Activated naive CD4-positive, alpha-beta T cell treated with Interleukin-2 at 50 U/mL for 16 hours (primary cell): ENCODE results near the gene GRIP2.

Source experiments
- DNase-seq: peaks from one replicate; pipeline ENCODE4 v3.0.0-alpha.2; 2020

GRIP2 gene

GRCh38 chr3:14505001-14505802 lies 34.9 kb downstream of the GRIP2 start:
- no peak for DNase-seq

GRCh38 chr3:14503706-14504065 lies 36.5 kb downstream of the GRIP2 start:
- DNase-seq = no peak

GRCh38 chr3:14503033-14503705 lies 37.0 kb downstream of the GRIP2 start:
- no peak for DNase-seq

DNA sequence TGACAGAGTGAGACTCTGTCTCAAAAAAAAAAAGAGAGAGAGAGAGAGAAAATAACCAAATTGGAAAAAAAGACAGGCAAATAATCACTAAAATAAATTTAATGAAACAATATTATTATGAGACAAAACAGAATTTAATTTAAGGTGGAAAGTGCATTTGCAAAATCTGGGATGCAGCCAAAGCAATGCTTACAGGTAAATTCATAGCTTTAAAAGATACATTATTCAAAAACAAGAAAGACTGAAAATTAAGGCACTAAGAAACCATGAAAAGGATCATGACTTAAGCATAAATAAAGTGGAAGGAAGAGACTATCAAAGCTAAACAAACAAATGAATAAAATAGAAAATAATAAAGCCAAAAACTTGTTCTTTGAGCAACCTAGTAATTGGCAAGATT lies 37.7 kb downstream of the GRIP2 start:
- no peak for DNase-seq

DNA sequence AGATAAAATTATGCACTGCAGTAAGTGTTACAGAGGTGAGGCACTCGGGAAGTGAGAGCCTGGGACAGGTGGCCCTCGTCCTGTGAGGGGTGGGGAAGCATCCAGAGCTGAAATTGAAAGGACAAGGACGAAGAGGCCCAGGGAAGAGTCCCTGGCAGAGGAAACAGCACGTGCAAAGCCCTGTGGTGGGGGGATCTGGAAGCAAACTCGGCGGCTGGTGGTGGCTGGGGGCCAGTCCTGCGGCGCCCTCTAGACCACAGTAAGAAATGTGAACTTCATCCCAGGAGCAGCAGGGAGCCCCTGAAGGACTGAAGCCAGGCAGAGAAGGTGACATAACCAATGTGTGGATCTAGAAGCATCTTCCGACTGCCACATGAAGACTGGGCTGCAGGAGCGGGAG lies 42.8 kb downstream of the GRIP2 start:
- DNase-seq = no peak

- no peak for DNase-seq
Measured at GRCh38 chr3:14496351-14496750, 43.8 kb downstream of the GRIP2 start.

GRCh38 chr3:14494973-14495300 lies 45.2 kb downstream of the GRIP2 start:
- no peak for DNase-seq

DNA sequence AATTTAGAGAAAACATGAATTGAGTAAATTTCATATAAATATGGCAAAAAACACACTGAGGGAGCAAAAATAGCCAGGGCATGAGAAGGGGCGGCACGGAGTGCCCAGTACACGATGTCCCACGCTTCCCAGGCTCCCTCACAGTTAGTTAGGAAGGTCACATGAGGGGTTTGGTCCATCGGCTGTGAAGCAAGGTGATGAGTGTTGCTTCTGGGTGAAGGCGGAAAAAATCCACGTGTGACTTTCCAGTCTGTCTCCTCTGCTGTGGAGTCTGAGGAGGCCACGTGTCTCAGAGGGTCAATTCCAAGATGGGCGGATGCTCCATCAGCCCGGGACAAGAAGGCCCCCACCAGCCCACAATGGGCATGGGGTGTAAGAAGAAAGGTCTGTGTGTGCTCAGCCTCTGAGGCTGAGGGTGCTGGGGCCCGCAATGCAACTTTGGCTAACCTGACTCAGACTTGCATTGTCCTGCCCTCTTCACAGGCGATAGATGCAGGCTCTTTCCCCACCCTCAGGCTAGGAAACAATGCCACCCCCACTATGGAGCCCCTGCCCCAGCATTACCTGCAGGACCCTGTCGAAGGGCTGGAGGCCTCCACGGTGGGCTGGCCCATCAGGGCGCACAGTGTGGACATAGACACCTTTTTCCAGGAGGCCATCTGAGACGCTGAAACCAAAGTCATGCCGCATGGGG lies 45.7 kb downstream of the GRIP2 start:
- DNase-seq = no peak

DNA sequence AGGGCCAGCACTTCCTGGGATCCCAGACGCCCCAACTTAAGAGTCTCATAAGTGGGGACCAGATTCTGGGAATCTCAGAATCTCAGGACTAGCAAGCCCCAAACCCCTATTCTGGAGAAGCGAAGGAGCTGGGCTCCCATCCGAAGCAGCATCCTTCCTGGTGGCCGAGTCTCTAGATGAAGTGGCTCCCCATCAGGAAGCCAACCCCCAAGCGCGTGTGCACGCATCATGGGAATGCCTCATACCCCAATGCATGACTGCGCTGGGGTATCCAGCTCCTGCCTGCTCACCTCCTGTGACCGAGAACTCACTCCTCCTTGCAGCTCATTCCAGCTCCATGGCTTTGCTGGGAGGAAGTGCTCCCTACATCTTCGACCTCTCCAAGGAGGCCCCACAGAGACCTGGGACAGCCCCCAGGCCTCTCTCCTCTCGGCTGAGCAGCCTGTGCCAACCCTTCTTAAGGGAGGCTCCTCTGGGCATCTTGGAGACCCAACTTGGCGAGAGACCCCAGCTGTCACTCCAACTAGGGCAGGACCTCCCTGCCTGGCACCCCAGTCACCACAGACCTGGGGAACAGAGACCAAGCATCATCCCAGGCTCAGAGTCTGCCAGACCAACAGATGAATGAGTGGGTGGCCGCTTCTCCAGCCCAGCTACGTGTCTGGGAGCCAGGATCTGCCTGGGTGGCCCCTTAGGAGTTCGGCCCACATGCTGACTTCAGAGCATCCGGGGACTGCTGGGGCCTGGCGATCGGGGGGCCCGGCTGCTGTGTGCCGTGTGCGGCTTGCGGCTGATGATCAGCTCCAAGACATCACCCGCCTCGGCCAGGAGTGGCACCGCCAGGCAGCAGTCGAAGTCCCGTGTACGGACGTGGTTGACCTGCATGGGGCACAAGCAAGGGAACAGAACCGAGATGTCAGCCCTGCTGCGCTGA lies 46.9 kb downstream of the GRIP2 start:
- no peak for DNase-seq

DNA sequence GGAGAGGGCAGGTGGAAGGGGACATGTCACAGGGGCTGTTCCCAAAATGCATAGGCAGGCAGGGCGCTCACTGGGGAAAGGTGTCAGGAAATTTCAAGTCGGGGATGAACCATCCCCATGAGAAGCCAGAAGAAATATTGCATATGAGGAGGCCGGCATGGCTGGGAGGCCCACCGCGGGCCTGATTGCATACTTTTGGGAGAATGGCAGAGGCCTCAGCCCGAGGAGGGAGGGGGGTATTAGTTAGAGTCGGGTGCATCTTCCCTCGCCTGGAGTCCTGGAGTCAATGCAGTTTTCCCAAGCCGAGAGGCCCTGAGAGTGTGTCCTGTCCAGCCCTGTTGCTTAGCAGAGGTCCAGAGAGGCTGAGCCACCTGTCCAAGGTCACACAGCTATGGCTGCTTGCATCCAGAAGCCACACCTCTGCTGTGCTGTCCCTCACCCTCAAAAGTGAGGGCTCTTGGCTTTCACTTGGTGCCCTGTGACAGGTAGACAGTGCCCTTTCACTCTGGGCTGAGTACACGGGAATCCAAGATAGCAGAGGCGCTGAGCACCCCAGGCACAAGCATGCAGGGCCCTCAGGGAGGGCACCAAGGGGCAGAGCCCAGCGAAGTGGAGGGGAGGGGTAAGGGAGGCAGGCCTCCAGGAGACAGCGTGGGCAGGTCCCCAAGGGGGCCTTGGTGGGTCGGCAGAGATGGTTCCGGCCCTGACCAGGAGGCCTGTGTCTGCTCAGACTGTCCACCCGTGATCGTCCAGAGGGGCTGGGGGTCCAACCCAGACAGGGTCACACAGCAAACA lies 48.5 kb downstream of the GRIP2 start:
- no peak for DNase-seq

DNA sequence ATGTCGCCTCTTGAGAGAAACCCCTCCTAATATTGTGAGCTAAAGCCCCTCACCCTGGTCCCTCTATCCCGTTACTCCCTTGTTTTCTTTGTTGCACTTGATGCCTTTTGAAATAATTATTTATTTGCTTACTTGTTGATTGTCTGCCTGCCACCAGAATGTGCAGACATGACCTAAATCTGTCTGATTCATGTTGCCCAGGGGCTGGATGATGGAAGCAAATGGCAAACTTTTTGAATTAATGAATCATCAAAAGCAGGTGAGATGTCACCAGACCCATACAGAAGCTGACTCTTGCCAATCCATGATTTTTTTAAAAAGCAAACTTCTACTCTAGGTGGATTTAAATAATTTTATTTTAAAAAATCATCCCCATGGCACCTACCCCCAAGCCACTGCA lies 49.3 kb downstream of the GRIP2 start:
- DNase-seq = no peak

DNA sequence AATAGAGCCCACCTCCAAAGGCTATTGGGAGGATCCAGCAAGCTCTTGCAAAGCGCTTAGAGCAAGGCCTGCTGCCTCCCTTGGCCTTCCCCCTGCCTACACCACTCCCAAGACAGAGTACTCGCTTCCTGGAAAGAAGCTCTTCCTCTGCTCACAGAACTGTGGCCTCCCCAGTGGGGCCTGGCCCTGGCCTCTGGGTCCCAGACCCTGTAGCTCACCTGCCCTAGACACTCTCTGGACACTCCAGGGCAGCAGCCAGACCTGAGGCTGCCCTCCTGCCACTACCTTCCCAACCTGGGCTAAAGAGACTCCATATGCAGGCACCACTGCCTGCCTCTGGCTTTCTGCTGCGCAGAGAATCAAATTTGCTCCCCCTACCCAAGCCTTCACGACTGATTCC lies 49.9 kb downstream of the GRIP2 start:
- DNase-seq = no peak

- DNase-seq = no peak
Measured at GRCh38 chr3:14489641-14490040, 50.5 kb downstream of the GRIP2 start.

DNA sequence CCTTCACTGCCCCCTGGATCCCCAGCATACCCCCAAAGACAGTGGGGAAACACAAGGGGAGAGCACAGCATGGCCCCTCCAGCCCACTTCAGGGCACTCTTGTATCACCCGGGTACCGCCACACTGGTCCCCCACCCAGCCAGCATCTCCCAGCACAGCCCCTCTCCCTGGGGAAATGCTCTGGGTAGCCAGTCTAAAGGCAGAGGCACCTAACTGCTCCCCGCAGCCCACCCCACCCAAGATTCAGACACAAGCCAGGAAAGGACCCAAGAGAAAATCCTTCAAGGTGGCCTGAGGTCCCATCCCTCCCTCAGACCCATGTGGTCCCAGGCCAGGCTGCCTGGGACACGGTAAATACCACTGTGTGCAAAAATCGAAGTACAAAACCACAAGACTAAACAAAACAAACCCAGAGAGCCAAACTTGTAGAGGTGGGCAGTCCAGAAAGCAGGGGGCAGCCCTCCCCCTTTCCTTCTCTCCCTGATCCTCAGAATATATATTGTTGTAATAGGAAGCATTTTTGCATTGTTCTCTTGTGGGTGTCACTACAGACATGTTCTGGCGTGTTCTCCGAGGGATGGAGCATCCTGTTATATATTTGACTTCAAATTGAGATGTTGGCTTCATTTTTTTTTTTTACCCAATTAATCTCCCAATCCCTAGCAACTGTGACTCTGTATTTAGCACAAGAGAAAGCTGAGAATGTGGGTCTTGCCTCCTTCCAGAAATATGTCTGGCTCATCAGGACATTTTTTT lies 51.7 kb downstream of the GRIP2 start:
- no peak for DNase-seq

DNA sequence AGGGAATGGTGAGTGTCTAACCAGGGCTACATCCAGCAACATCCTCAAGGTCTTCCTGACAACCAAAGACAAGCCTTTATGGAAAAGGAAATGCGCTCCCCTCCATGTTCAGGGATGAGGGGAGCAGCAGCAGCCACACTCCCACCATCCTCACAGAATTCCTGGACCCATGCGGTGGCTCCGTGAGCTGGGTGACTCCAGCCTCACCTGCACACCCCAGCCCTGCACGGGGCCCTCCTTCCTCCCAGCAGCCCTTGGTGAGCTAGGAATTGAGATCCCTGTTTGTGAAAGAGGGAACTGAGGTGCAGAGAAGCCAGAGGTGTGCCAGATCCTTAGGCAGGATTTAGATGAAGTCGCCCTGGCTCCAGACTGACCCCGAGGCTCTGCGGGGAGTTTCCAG lies 52.3 kb downstream of the GRIP2 start:
- DNase-seq = no peak

DNA sequence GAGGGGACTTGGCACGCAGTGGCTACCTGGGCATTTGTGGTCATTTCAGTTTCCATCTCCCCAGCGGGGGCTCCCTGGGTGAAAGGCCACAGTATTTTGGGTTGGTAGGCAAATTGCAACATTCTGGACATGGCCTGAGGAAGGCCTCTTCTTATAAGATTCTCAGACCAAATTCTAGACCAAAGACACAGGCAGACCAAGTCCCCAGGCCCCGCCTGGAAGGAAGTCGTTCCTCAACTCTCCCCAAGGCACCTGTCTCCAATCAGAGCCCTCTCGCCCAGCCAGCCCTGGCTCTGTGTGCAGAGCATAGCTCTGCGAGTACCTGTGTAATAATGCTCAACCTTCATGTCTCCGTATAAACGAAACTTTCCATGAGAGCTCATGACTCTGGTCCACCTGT lies 53.1 kb downstream of the GRIP2 start:
- DNase-seq = no peak

DNA sequence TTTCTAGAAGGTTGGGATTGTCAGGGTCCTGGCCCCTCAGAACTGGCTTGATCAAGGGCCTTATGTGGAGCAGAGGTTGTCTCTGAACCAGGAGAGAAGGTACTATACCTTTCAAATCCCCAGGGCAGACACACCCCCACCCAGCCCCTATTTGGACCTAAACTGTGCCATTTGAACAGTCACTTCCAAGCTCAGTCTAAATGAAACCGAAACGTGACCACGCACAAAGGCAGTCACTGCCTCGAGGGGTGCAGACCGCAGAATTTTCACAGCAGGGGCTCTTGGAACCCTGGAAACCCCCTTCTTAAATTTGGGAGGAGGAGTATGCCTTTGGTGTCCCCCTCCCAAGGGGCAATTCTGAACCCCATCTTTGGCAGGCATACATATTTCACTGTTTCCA lies 53.7 kb downstream of the GRIP2 start:
- no peak for DNase-seq

DNA sequence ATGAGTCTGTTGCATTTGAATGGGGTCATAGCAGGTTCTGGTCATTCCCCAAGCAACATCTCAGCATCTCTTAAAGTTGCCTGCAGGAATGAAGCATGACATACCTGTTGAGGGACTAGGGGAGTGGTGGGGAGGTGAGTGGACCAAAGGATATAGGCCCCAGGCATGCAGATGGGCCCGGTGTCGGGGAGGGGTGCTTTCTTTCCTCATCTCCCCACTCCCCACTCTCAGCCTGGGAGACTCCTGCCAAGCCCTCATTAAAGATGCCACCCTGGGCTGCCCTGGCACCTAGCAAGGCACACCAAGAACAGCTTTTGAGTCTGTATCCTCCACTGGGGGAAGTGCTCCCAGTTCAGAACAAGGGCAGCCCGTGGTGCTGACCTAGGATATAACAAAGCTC lies 54.2 kb downstream of the GRIP2 start:
- no peak for DNase-seq

DNA sequence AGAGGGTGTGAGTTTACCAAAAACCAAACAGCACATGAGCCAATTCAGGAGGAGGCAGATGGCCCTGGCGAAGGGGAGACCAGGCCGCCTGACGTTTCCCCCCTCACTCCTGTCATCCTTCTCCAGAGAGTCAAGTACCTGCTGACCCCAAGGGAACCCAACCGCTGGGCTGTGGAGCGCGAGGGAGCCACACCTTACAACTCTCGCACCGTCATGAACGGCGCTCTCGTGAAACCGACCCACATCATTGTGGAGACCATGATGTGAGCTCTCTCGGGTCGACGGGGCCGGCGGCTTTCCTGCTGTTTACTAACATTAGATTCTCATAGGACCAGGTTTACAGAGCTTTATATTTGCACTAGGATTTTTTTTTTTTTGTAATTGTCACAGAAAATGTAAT lies 55.4 kb downstream of the GRIP2 start:
- no peak for DNase-seq

- no peak for DNase-seq
Measured at GRCh38 chr3:14483286-14483685, 56.9 kb downstream of the GRIP2 start.

- no peak for DNase-seq
Measured at GRCh38 chr3:14482271-14482721, 57.8 kb downstream of the GRIP2 start.

DNA sequence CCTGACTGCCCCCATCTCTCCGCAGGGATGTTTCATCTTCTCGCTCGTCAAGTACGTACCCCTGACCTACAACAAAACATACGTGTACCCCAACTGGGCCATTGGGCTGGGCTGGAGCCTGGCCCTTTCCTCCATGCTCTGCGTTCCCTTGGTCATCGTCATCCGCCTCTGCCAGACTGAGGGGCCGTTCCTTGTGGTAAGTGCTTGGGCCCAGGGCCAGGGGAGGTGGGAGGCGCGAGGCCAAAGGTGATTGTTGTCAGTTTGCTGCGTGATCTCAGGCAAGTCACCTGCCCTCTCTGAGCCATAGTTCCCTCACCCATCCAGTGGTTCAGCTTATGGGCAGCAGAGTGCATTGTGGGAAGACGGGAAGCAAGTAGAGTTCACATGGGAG lies 58.5 kb downstream of the GRIP2 start:
- DNase-seq = no peak
